OCI-LY7 (cell line): ENCODE results near the gene MPLKIP. TPM values are rescaled to one million over a fixed set of nuclear protein-coding genes. Genes with fewer than 3 reads are reported as not detected.

ENCODE experiments used
- BruUV-seq: library from RNA; stranded (reverse); fragments of 400-500 nt; replicated peaks from 2 replicates; lab custom pipeline; 2021; lab: Mats Ljungman, UMichigan
- CTCF ChIA-PET: fragments of 300-600 bp; sonication (Branson Sonifier 250); formaldehyde crosslinking; loops from one replicate; lab custom pipeline; 2022; ENCODE audit warnings: antibody characterized with exemption; ENCODE audit not compliant: unreplicated experiment; lab: Charles Lee
- POLR2A ChIA-PET: fragments of 300-600 bp; sonication (Branson Sonifier 250); formaldehyde crosslinking; loops from one replicate; lab custom pipeline; 2022; ENCODE audit warnings: antibody characterized with exemption; lab: Charles Lee
- DNase-seq: peaks from one replicate; pipeline ENCODE4 v3.0.0-alpha.2; 2015; ENCODE audit warnings: low spot score
- H2AFZ ChIP-seq: fragments of 200-600 bp; sonication (generic), shearing (Covaris generic); 2 replicates; pipeline ENCODE4 v1.6.1; 2014; ENCODE audit warnings: mild to moderate bottlenecking, antibody characterized with exemption, low read length, moderate library complexity
- H3K27ac ChIP-seq: fragments of 200-600 bp; sonication (generic); 2 replicates; pipeline ENCODE4 v1.5.1; 2014; ENCODE audit warnings: mixed run types, low read depth, mild to moderate bottlenecking, moderate library complexity, low read length, inconsistent platforms; ENCODE audit not compliant: poor library complexity, severe bottlenecking
- H3K36me3 ChIP-seq: fragments of 200-600 bp; sonication (generic); 2 replicates; pipeline ENCODE4 v1.6.1; 2014; ENCODE audit warnings: mild to moderate bottlenecking, antibody characterized with exemption, low read length, moderate library complexity, mixed read lengths; ENCODE audit not compliant: insufficient read depth
- H3K4me1 ChIP-seq: fragments of 200-600 bp; sonication (generic); 2 replicates; pipeline ENCODE4 v1.5.1; 2014; ENCODE audit warnings: mild to moderate bottlenecking, low read length; ENCODE audit not compliant: insufficient read depth, poor library complexity, severe bottlenecking
- H3K4me2 ChIP-seq: fragments of 200-600 bp; sonication (generic); 2 replicates; pipeline ENCODE4 v1.6.1; 2014; ENCODE audit warnings: mild to moderate bottlenecking, low read length
- H3K4me3 ChIP-seq: fragments of 200-600 bp; sonication (generic); 2 replicates; pipeline ENCODE4 v1.5.1; 2014; ENCODE audit warnings: mild to moderate bottlenecking, low read depth, low read length; ENCODE audit not compliant: poor library complexity, severe bottlenecking
- H3K79me2 ChIP-seq: fragments of 200-600 bp; sonication (generic); 2 replicates; pipeline ENCODE4 v1.6.1; 2016; ENCODE audit warnings: low read depth, mild to moderate bottlenecking, low read length, moderate library complexity, mixed read lengths; ENCODE audit not compliant: insufficient read depth
- H3K9me2 ChIP-seq: fragments of 200-600 bp; sonication (generic); 2 replicates; pipeline ENCODE4 v1.6.1; 2016; ENCODE audit warnings: mild to moderate bottlenecking, low read length, mixed read lengths; ENCODE audit not compliant: insufficient read depth
- H3K9me3 ChIP-seq: fragments of 200-600 bp; sonication (generic); 2 replicates; pipeline ENCODE4 v1.6.1; 2014; ENCODE audit warnings: mild to moderate bottlenecking, mixed run types, low read length, mixed read lengths
- H4K20me1 ChIP-seq: fragments of 200-600 bp; sonication (generic); 2 replicates; pipeline ENCODE4 v1.6.1; 2014; ENCODE audit warnings: mild to moderate bottlenecking, antibody characterized with exemption, low read length, moderate library complexity, mixed read lengths; ENCODE audit not compliant: insufficient read depth
- CTCF ChIP-seq: fragments of 200-600 bp; sonication (generic); conservative IDR thresholded peaks from 2 replicates; pipeline ENCODE4 v1.5.1; 2014; ENCODE audit warnings: mild to moderate bottlenecking, antibody characterized with exemption, low read length, moderate library complexity, mixed read lengths
- EZH2phosphoT487 ChIP-seq: fragments of 200-600 bp; sonication (generic); IDR thresholded peaks from 2 replicates; pipeline ENCODE4 v1.6.1; 2018; ENCODE audit warnings: low read depth, borderline replicate concordance, mild to moderate bottlenecking, mixed run types, antibody characterized with exemption, low read length, moderate library complexity, mixed read lengths
- intact Hi-C: fragments of 100-400 bp; cut with micrococcal nuclease; formaldehyde crosslinking; loops from one replicate; pipeline ENCODE4 v1.10.0; 2022; ENCODE audit not compliant: unreplicated experiment
- total RNA-seq, 2 experiments: library from RNA; depleted of rRNA in 1 of 2; stranded (reverse); fragments of >200 nt in 1 of 2; shearing (Covaris generic) in 1 of 2; gene quantifications; 2 replicates each; pipeline ENCODE4 v1.2.3, GENCODE V29; 2014 to 2022

MPLKIP gene
- total RNA-seq, 2 experiments from 2014 or later: 44.1 to 46.3 TPM

- BruUV-seq: no TSS peak
- intact Hi-C loops: no loop called here
Measured at GRCh38 chr7:40138973-40139372, 4.6 kb upstream of the MPLKIP start.

GRCh38 chr7:40137563-40137962, 3.1 kb upstream of the MPLKIP start:
- Histone ChIP-seq H3K9me3 (no peaks in the 10 kb centered on the region), H3K27ac (no peak overlapping the region), H3K9me2 (no peaks in the 10 kb centered on the region), H3K4me2 (no peak overlapping the region), H2AFZ (no peak overlapping the region), H3K36me3 (peaks cover 6% of the 10 kb centered on the region; the same call in 1 of the 2 replicates), H4K20me1 (peaks cover 11% of the 10 kb centered on the region), H3K79me2 (peaks cover 17% of the 10 kb centered on the region), H3K4me3 (no peak overlapping the region), H3K4me1 (peaks cover 11% of the 10 kb centered on the region)
- POLR2A ChIA-PET: no interaction called here
- TF ChIP-seq EZH2phosphoT487 (no peak), CTCF (no peak)
- BruUV-seq: no TSS peak
- intact Hi-C loops: no loop called here
- CTCF ChIA-PET: no interaction called here
- no peak for DNase-seq

More at GRCh38 chr7:40138973-40139372, 4.6 kb upstream of the MPLKIP start:
- Histone ChIP-seq H3K9me2 (no peaks in the 10 kb centered on the region), H2AFZ (no peak overlapping the region), H3K4me3 (no peak overlapping the region), H3K4me1 (peaks cover 4% of the 10 kb centered on the region), H3K36me3 (no peaks in the 10 kb centered on the region), H4K20me1 (no peaks in the 10 kb centered on the region), H3K27ac (no peak overlapping the region), H3K4me2 (no peak overlapping the region), H3K79me2 (peaks cover 2% of the 10 kb centered on the region; the same call in 1 of the 2 replicates), H3K9me3 (no peaks in the 10 kb centered on the region)
- no peak for DNase-seq
- CTCF ChIA-PET: no interaction called here
- POLR2A ChIA-PET: no interaction called here
- no peak for TF ChIP-seq CTCF
- no peak for TF ChIP-seq EZH2phosphoT487

- Histone ChIP-seq H3K4me3 (peak overlapping the region; percentile 100), H3K4me2 (peak overlapping the region; percentile 96), H3K9me2 (no peaks in the 10 kb centered on the region), H3K4me1 (peaks cover 18% of the 10 kb centered on the region), H2AFZ (peak overlapping the region; percentile 79; the same call in 1 of the 2 replicates), H3K79me2 (peaks cover 40% of the 10 kb centered on the region), H4K20me1 (peaks cover 18% of the 10 kb centered on the region), H3K27ac (no peak overlapping the region), H3K36me3 (peaks cover 29% of the 10 kb centered on the region), H3K9me3 (no peaks in the 10 kb centered on the region)
- intact Hi-C loops: loop anchor here (2.0 kb wide), 1 partner anchor 238 kb away; no protein-coding TSS in a partner anchor
- DNase-seq: no peak
- ChIA-PET CTCF (no interaction called here), POLR2A (interaction anchor here (1.0 to 2.3 kb wide), 2 partner anchors 10 to 239 kb away, joined by 7 read pairs; no protein-coding TSS in a partner anchor)
- no peak for TF ChIP-seq CTCF
- TF ChIP-seq EZH2phosphoT487: no peak
- no TSS peak for BruUV-seq
Measured at GRCh38 chr7:40135317-40135610, 842 bp upstream of the MPLKIP start.
